Measurements from ENCODE around the gene LRBA. TPM values are rescaled to one million over a fixed set of nuclear protein-coding genes. Genes with fewer than 3 reads are reported as not detected.

Gene LRBA
- total and polyA plus RNA-seq, 2 donors = 18.4 to 38.6 TPM

DNA sequence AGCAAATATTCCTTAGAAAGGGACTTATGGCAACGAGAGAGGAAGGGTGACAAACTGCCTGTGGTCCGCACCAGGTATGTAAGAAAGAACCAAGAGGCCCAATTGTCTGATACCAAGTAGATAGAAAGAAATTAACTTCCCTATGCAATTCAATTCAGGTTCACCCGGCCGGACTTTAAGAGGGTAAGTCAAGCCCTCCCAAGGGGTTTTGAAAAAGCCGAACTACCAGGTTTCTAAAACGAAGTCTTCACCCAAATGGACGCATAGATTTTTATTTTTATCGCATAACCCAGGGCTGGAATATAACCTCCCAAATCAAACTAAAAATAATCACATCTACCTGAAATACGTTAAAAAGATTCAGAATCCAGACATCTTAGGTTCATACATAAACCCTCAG is 434.8 kb downstream of the LRBA start:
- Histone ChIP-seq H3K4me1 (ENCODE audit: control insufficient read depth in 2 of 2, insufficient read depth in 2 of 2, low read length in 2 of 2) (peaks cover 0 to 8% of the 10 kb centered on the region in 2 donors), H3K4me3 (ENCODE audit: low read length in 2 of 2) (no peak overlapping the region), H3K36me3 (ENCODE audit: control insufficient read depth in 2 of 2, insufficient read depth in 2 of 2, low read length in 1 of 2) (peaks cover 14 to 22% of the 10 kb centered on the region in 2 donors), H3K27me3 (ENCODE audit: control insufficient read depth in 2 of 2, insufficient read depth in 1 of 2, low read length in 1 of 2) (peaks cover 0 to 51% of the 10 kb centered on the region in 2 donors), H3K9me3 (ENCODE audit: control insufficient read depth in 2 of 2, insufficient read depth in 1 of 2, low read length in 1 of 2) (peaks cover 5 to 23% of the 10 kb centered on the region in 2 donors), H3K27ac (ENCODE audit: low read depth in 1 of 2, low read length in 1 of 2) (no peak overlapping the region)
- no peak for DNase-seq (ENCODE audit: low read depth in 6 of 9, low spot score in 9 of 9)
- 97% methylated on average over 9 of the region's 9 CpGs for WGBS

- Histone ChIP-seq H3K27ac (ENCODE audit: low read depth in 1 of 2, low read length in 1 of 2) (no peak overlapping the region), H3K36me3 (ENCODE audit: control insufficient read depth in 2 of 2, insufficient read depth in 2 of 2, low read length in 1 of 2) (peaks cover 14 to 22% of the 10 kb centered on the region in 2 donors), H3K27me3 (ENCODE audit: control insufficient read depth in 2 of 2, insufficient read depth in 1 of 2, low read length in 1 of 2) (peaks cover 0 to 51% of the 10 kb centered on the region in 2 donors), H3K4me3 (ENCODE audit: low read length in 2 of 2) (peak overlapping the region in 1 of 2 donors; percentile 12), H3K4me1 (ENCODE audit: control insufficient read depth in 2 of 2, insufficient read depth in 2 of 2, low read length in 2 of 2) (peaks cover 0 to 8% of the 10 kb centered on the region in 2 donors), H3K9me3 (ENCODE audit: control insufficient read depth in 2 of 2, insufficient read depth in 1 of 2, low read length in 1 of 2) (peaks cover 5 to 23% of the 10 kb centered on the region in 2 donors)
- no peak for DNase-seq (ENCODE audit: low read depth in 6 of 9, low spot score in 9 of 9)
- WGBS = 94% methylated on average over 66 of the region's 66 CpGs
Observed at GRCh38 chr4:150579551-150580234, 435.4 kb downstream of the LRBA start.

DNA sequence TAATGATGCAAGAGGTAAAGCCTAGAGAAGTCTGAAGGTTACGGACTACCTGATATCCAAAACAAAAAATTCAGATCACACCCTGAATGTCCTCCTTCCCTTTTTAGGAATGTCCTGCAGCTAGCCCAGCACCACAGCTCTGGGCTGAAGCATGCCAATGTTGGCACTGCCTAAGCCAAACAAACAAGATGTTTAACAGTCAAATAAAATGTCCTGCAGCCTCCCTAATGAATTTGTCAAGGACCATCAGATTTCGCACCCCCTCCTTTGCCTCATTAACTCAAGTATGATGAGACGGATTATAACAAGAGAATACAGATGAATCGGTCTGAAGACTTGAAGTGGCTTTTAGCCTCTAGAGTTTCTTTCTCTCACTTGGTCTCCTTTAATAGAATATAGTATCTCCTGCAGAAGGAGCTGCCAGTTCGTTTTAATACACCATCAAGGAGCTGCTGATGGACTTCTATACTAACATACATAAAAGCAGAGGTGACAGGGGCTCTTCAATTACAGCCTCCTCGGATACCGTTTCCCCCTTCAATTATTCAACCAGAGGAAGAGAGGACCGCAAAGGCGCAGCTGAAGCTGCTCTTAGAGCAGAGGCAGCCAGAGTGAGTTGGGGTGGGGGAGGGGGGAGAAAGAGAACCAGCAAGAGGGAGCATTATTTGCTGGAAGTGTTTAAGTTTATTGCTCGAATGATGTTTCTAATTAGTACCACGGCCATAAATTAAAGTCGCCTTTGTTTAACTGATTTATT is 436.2 kb downstream of the LRBA start:
- 96% methylated on average over 12 of the region's 12 CpGs for WGBS
- H3K27ac ChIP-seq (ENCODE audit: low read depth in 1 of 2, low read length in 1 of 2) = no peak overlapping the region
- H3K4me3 ChIP-seq (ENCODE audit: low read length in 2 of 2) = no peak overlapping the region

DNA sequence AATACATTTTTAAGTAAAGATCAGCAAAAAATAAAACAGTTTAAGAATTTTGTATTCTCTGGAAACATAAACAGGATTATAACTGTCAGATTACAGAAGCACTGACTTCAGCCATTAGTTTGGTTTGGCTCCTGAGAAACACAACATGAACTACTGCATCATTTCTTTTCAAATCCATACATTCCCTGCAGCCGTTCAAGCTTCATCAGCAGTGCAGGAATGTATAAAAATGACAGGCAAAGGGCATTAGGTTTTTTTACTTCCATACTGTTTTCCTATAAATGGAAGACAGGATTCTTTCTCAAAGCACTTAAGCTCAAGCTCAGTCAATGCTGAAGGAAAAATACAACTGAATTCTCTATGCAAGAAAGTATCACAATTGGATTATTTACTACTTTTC is 437.3 kb downstream of the LRBA start:
- no peak overlapping the region for H3K4me3 ChIP-seq (ENCODE audit: low read length in 2 of 2)
- H3K36me3 ChIP-seq (ENCODE audit: control insufficient read depth in 2 of 2, insufficient read depth in 2 of 2, low read length in 1 of 2) = peaks cover 6 to 9% of the 10 kb centered on the region in 2 donors
- peaks cover under 1 to 10% of the 10 kb centered on the region in 2 donors for H3K9me3 ChIP-seq (ENCODE audit: control insufficient read depth in 2 of 2, insufficient read depth in 1 of 2, low read length in 1 of 2)
- peaks cover 0 to 4% of the 10 kb centered on the region in 2 donors for H3K4me1 ChIP-seq (ENCODE audit: control insufficient read depth in 2 of 2, insufficient read depth in 2 of 2, low read length in 2 of 2)
- no peak for DNase-seq (ENCODE audit: low read depth in 6 of 9, low spot score in 9 of 9)
- no peak overlapping the region for H3K27ac ChIP-seq (ENCODE audit: low read depth in 1 of 2, low read length in 1 of 2)
- WGBS = 96% methylated on average over 1 of the region's 1 CpG
- peaks cover 0 to 37% of the 10 kb centered on the region in 2 donors for H3K27me3 ChIP-seq (ENCODE audit: control insufficient read depth in 2 of 2, insufficient read depth in 1 of 2, low read length in 1 of 2)

More for the DNA sequence above, 436.2 kb downstream of the LRBA start:
- Histone ChIP-seq H3K9me3 (ENCODE audit: control insufficient read depth in 2 of 2, insufficient read depth in 1 of 2, low read length in 1 of 2) (peaks cover 5 to 22% of the 10 kb centered on the region in 2 donors), H3K27me3 (ENCODE audit: control insufficient read depth in 2 of 2, insufficient read depth in 1 of 2, low read length in 1 of 2) (peaks cover 0 to 48% of the 10 kb centered on the region in 2 donors), H3K36me3 (ENCODE audit: control insufficient read depth in 2 of 2, insufficient read depth in 2 of 2, low read length in 1 of 2) (peaks cover 14 to 20% of the 10 kb centered on the region in 2 donors), H3K4me1 (ENCODE audit: control insufficient read depth in 2 of 2, insufficient read depth in 2 of 2, low read length in 2 of 2) (peaks cover 0 to 6% of the 10 kb centered on the region in 2 donors)
- no peak for DNase-seq (ENCODE audit: low read depth in 6 of 9, low spot score in 9 of 9)

DNA sequence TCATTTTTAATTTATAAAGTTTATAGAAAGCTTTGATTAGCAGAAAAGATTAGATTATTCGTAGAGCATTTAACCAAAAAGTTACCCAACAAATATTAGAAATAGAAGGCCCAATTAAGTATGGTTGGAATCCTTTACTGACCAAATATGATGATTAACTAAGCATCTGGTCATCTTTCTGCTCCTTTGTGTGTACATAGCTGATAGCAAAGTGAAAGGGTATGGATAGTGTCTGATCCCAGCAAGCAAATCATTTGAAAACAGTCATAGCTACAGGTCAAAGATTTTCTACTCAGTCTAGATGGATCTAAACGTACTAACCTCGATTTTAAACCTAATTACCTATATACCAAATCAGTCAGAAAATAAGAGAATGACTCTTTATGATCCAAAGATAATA is 440.4 kb downstream of the LRBA start:
- Histone ChIP-seq H3K4me1 (ENCODE audit: control insufficient read depth in 2 of 2, insufficient read depth in 2 of 2, low read length in 2 of 2) (peaks cover 0 to 2% of the 10 kb centered on the region in 2 donors), H3K36me3 (ENCODE audit: control insufficient read depth in 2 of 2, insufficient read depth in 2 of 2, low read length in 1 of 2) (peaks cover 0 to 3% of the 10 kb centered on the region in 2 donors), H3K9me3 (ENCODE audit: control insufficient read depth in 2 of 2, insufficient read depth in 1 of 2, low read length in 1 of 2) (peaks cover 0 to 4% of the 10 kb centered on the region in 2 donors), H3K27me3 (ENCODE audit: control insufficient read depth in 2 of 2, insufficient read depth in 1 of 2, low read length in 1 of 2) (peaks cover 0 to 10% of the 10 kb centered on the region in 2 donors), H3K4me3 (ENCODE audit: low read length in 2 of 2) (no peak overlapping the region), H3K27ac (ENCODE audit: low read depth in 1 of 2, low read length in 1 of 2) (no peak overlapping the region)
- 98% methylated on average over 3 of the region's 3 CpGs for WGBS
- DNase-seq (ENCODE audit: low read depth in 6 of 9, low spot score in 9 of 9) = no peak

DNA sequence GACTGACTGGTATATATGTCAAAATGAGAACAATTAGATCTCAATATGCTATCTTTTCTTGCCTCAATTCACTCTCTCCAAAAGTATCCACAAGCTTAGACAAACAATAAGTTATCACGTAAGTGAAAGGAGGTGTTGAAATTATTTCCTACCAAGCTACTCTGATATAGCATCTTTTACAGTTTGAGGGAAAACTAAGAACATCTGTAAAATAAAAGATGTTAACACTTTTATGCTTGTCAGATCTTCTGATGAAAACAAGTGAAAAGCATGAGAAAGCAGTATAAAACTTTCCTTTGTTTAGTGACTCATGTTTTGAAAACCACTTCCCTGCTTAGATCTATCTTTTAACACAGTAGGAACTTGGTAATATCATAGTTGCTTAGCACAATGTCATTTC is 441.6 kb downstream of the LRBA start:
- DNase-seq (ENCODE audit: low read depth in 6 of 9, low spot score in 9 of 9) = no peak
- no peak overlapping the region for H3K4me3 ChIP-seq (ENCODE audit: low read length in 2 of 2)
- H3K9me3 ChIP-seq (ENCODE audit: control insufficient read depth in 2 of 2, insufficient read depth in 1 of 2, low read length in 1 of 2) = no peaks in the 10 kb centered on the region
- no peaks in the 10 kb centered on the region for H3K27me3 ChIP-seq (ENCODE audit: control insufficient read depth in 2 of 2, insufficient read depth in 1 of 2, low read length in 1 of 2)
- 30% methylated on average over 1 of the region's 1 CpG for WGBS
- no peaks in the 10 kb centered on the region for H3K4me1 ChIP-seq (ENCODE audit: control insufficient read depth in 2 of 2, insufficient read depth in 2 of 2, low read length in 2 of 2)
- no peaks in the 10 kb centered on the region for H3K36me3 ChIP-seq (ENCODE audit: control insufficient read depth in 2 of 2, insufficient read depth in 2 of 2, low read length in 1 of 2)
- no peak overlapping the region for H3K27ac ChIP-seq (ENCODE audit: low read depth in 1 of 2, low read length in 1 of 2)

GRCh38 chr4:150572704-150573504 is 442.2 kb downstream of the LRBA start:
- H3K9me3 ChIP-seq (ENCODE audit: control insufficient read depth in 2 of 2, insufficient read depth in 1 of 2, low read length in 1 of 2) = no peaks in the 10 kb centered on the region
- DNase-seq (ENCODE audit: low read depth in 6 of 9, low spot score in 9 of 9) = no peak
- no peak overlapping the region for H3K4me3 ChIP-seq (ENCODE audit: low read length in 2 of 2)
- no peaks in the 10 kb centered on the region for H3K4me1 ChIP-seq (ENCODE audit: control insufficient read depth in 2 of 2, insufficient read depth in 2 of 2, low read length in 2 of 2)
- no peaks in the 10 kb centered on the region for H3K27me3 ChIP-seq (ENCODE audit: control insufficient read depth in 2 of 2, insufficient read depth in 1 of 2, low read length in 1 of 2)
- no peak overlapping the region for H3K27ac ChIP-seq (ENCODE audit: low read depth in 1 of 2, low read length in 1 of 2)
- H3K36me3 ChIP-seq (ENCODE audit: control insufficient read depth in 2 of 2, insufficient read depth in 2 of 2, low read length in 1 of 2) = no peaks in the 10 kb centered on the region
- WGBS = 95% methylated on average over 5 of the region's 5 CpGs

DNA sequence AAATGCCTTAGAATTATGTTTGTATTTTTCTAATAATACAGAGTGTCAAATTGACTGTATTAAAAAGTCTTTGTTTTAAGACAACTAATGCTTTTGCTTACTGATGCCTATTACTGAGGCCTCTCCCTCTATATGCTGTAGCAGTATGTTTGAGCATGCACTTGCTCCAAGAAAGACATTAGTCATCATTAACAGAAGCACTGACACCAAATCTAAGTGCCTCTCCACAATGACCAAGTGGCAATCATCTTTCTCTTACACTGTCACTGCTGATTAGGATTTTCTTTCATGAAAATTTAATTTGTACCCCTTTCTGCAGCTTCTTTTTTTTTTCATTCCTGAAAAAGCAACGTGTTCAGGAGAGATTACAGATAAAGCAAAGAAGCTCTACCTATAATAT is 444.2 kb downstream of the LRBA start:
- no peak for DNase-seq (ENCODE audit: low read depth in 6 of 9, low spot score in 9 of 9)
- H3K36me3 ChIP-seq (ENCODE audit: control insufficient read depth in 2 of 2, insufficient read depth in 2 of 2, low read length in 1 of 2) = no peaks in the 10 kb centered on the region
- no peaks in the 10 kb centered on the region for H3K9me3 ChIP-seq (ENCODE audit: control insufficient read depth in 2 of 2, insufficient read depth in 1 of 2, low read length in 1 of 2)
- 98% methylated on average over 1 of the region's 1 CpG for WGBS
- no peaks in the 10 kb centered on the region for H3K4me1 ChIP-seq (ENCODE audit: control insufficient read depth in 2 of 2, insufficient read depth in 2 of 2, low read length in 2 of 2)
- H3K27ac ChIP-seq (ENCODE audit: low read depth in 1 of 2, low read length in 1 of 2) = no peak overlapping the region
- no peaks in the 10 kb centered on the region for H3K27me3 ChIP-seq (ENCODE audit: control insufficient read depth in 2 of 2, insufficient read depth in 1 of 2, low read length in 1 of 2)
- no peak overlapping the region for H3K4me3 ChIP-seq (ENCODE audit: low read length in 2 of 2)
